Uterus (tissue), 2 donors: ENCODE results near the gene DAPP1.

Experiments
- CTCF ChIP-seq, 4 experiments: fragments of 200-600 bp in 2 of 4; fragments of 450-650 bp in 2 of 4; sonication (generic) in 2 of 4; IDR thresholded peaks; one replicate each; pipeline ENCODE4 v1.5.1; 2016 to 2019; ENCODE audit warnings: antibody characterized with exemption in 4 of 4, mild to moderate bottlenecking in 2 of 4, moderate library complexity in 1 of 4
- POLR2A ChIP-seq, 2 donors: fragments of 450-650 bp; IDR thresholded peaks; one replicate each; pipeline ENCODE4 v1.6.1; 2016; ENCODE audit warnings: antibody characterized with exemption in 2 of 2, mild to moderate bottlenecking in 1 of 2, moderate library complexity in 1 of 2

DNA sequence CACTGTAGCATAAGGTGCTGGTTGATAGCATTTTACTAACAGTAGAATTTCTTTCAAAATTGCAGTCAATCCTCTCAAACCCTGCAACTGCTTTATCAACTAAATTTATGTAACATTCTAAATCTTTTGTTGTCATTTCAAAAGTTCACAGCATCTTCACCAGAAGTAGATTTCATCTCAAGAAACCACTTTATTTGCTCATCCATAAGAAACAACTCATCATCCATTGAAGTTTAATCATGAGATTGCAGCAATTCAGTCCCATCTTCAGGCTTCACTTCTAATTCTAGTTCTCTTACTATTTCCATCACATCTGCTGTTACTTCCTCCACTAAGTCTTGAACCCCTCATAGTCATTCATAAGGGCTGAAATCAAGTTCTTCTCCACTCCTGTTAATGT lies 55.9 kb downstream of the DAPP1 start:
- no peak for TF ChIP-seq POLR2A (IDR thresholded peaks at IDR 0.05)
- TF ChIP-seq CTCF (IDR thresholded peaks at IDR 0.05), result no peak
